K562 (cell line): ENCODE measurements around the gene TOM1L2.

Source experiments
- BRCA1 ChIP-seq, 2 experiments: fragments of 450-650 bp in 1 of 2; sonication (generic) in 1 of 2; formaldehyde crosslinking in 1 of 2; IDR thresholded peaks; 2 replicates each; pipeline versions ENCODE4 v1.5.0 to v1.6.1; 2017 to 2020; ENCODE audit warnings: mild to moderate bottlenecking in 1 of 2, missing genetic modification reagents in 1 of 2
- HSF4 ChIP-seq: fragments of 250-450 bp; sonication (Bioruptor Pico); IDR thresholded peaks from 2 replicates; pipeline ENCODE4 v2.1.2; 2022; ENCODE audit warnings: mild to moderate bottlenecking, moderate library complexity, borderline replicate concordance
- NFIC ChIP-seq: fragments of 450-650 bp; IDR thresholded peaks from 2 replicates; pipeline ENCODE4 v1.6.1; 2017; ENCODE audit warnings: mild to moderate bottlenecking, inconsistent platforms
- STAT5B ChIP-seq: fragments of 250-450 bp; sonication (Bioruptor Pico); IDR thresholded peaks from 2 replicates; pipeline ENCODE4 v1.8.0; 2021; ENCODE audit warnings: mild to moderate bottlenecking, inconsistent platforms
- TF ChIP-seq, protein P1 (sequence below): sonication (generic); formaldehyde crosslinking; IDR thresholded peaks from 2 replicates; pipeline ENCODE4 v1.9.0; 2022; ENCODE audit warnings: mild to moderate bottlenecking, missing genetic modification reagents
- TF ChIP-seq, protein P2 (sequence below): fragments of 250-450 bp; sonication (Bioruptor Pico); IDR thresholded peaks from 2 replicates; pipeline ENCODE4 v1.8.0; 2021; ENCODE audit warnings: moderate library complexity, mild to moderate bottlenecking, inconsistent platforms
- TF ChIP-seq, protein P3 (sequence below), 3 experiments: IDR thresholded peaks in 2 of 3; conservative IDR thresholded peaks in 1 of 3; 2 replicates each; pipeline ENCODE4 v1.5.1; 2011 to 2012; ENCODE audit warnings: low read length in 3 of 3, mild to moderate bottlenecking in 3 of 3, control low read depth in 2 of 3, improper control_type of control experiment in 1 of 3, inconsistent platforms in 1 of 3, low read depth in 1 of 3, mixed read lengths in 1 of 3, moderate library complexity in 1 of 3; ENCODE audit not compliant: insufficient read depth in 2 of 3
- TF ChIP-seq, protein P4 (sequence below), 3 experiments: fragments of 200-800 bp in 1 of 3; fragments of 250-450 bp in 1 of 3; fragments of 450-650 bp in 1 of 3; sonication (Bioruptor Pico) in 1 of 3; sonication (Bioruptor generic) in 1 of 3; formaldehyde crosslinking in 1 of 3; IDR thresholded peaks; 2 replicates each; pipeline versions ENCODE4 v1.6.1 to v1.8.0; 2016 to 2022; ENCODE audit warnings: mild to moderate bottlenecking in 2 of 3, missing genetic modification characterization in 2 of 3, missing compliant biosample characterization in 1 of 3, moderate library complexity in 1 of 3
- TF ChIP-seq, protein P5 (sequence below), 2 experiments: fragments of 450-650 bp; formaldehyde crosslinking in 1 of 2; IDR thresholded peaks; 2 replicates each; pipeline versions ENCODE4 v1.4.0 to v1.6.1; 2014 to 2020; ENCODE audit warnings: mild to moderate bottlenecking in 2 of 2, borderline replicate concordance in 1 of 2, low read depth in 1 of 2

DNA sequence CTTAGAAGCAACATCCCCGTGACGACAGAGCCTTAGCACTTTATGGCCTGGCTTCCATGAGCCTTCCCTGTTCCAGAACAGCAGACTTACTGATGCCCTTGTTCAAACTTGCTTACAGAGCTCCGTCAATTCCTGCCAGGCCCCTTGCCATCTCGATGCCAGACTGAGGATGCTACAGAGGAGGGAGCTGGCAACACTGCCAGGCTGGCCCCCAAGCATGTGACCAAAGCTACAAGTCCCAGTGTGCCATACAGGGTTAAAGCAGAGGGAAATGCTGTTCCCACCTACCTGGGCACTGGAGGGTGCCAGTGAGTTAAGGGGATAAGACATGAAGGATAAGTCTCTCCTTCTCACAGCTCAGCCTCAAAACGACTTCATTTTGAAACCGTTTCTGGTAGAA lies 102.0 kb downstream of the TOM1L2 start:
- no peak for TF ChIP-seq NFIC
- TF ChIP-seq, protein P1, sequence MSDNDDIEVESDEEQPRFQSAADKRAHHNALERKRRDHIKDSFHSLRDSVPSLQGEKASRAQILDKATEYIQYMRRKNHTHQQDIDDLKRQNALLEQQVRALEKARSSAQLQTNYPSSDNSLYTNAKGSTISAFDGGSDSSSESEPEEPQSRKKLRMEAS: no peak
- no peak for TF ChIP-seq STAT5B
- TF ChIP-seq, protein P2, sequence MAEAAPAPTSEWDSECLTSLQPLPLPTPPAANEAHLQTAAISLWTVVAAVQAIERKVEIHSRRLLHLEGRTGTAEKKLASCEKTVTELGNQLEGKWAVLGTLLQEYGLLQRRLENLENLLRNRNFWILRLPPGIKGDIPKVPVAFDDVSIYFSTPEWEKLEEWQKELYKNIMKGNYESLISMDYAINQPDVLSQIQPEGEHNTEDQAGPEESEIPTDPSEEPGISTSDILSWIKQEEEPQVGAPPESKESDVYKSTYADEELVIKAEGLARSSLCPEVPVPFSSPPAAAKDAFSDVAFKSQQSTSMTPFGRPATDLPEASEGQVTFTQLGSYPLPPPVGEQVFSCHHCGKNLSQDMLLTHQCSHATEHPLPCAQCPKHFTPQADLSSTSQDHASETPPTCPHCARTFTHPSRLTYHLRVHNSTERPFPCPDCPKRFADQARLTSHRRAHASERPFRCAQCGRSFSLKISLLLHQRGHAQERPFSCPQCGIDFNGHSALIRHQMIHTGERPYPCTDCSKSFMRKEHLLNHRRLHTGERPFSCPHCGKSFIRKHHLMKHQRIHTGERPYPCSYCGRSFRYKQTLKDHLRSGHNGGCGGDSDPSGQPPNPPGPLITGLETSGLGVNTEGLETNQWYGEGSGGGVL (CRISPR knock-in tag): no peak
- no peak for TF ChIP-seq BRCA1 (IDR thresholded peaks at IDR 0.05)
- no peak for TF ChIP-seq BRCA1 (CRISPR knock-in tag; IDR thresholded peaks at IDR 0.05)
- TF ChIP-seq HSF4 (CRISPR knock-in tag): no peak
- TF ChIP-seq, protein P3, sequence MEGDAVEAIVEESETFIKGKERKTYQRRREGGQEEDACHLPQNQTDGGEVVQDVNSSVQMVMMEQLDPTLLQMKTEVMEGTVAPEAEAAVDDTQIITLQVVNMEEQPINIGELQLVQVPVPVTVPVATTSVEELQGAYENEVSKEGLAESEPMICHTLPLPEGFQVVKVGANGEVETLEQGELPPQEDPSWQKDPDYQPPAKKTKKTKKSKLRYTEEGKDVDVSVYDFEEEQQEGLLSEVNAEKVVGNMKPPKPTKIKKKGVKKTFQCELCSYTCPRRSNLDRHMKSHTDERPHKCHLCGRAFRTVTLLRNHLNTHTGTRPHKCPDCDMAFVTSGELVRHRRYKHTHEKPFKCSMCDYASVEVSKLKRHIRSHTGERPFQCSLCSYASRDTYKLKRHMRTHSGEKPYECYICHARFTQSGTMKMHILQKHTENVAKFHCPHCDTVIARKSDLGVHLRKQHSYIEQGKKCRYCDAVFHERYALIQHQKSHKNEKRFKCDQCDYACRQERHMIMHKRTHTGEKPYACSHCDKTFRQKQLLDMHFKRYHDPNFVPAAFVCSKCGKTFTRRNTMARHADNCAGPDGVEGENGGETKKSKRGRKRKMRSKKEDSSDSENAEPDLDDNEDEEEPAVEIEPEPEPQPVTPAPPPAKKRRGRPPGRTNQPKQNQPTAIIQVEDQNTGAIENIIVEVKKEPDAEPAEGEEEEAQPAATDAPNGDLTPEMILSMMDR (IDR thresholded peaks at IDR 0.05 in 2 of 3, conservative IDR thresholded peaks at IDR 0.05 in 1 of 3; ENCODE audit: insufficient read depth in 2 of 3, low read depth in 1 of 3, low read length in 3 of 3): no peak
- TF ChIP-seq, protein P4, sequence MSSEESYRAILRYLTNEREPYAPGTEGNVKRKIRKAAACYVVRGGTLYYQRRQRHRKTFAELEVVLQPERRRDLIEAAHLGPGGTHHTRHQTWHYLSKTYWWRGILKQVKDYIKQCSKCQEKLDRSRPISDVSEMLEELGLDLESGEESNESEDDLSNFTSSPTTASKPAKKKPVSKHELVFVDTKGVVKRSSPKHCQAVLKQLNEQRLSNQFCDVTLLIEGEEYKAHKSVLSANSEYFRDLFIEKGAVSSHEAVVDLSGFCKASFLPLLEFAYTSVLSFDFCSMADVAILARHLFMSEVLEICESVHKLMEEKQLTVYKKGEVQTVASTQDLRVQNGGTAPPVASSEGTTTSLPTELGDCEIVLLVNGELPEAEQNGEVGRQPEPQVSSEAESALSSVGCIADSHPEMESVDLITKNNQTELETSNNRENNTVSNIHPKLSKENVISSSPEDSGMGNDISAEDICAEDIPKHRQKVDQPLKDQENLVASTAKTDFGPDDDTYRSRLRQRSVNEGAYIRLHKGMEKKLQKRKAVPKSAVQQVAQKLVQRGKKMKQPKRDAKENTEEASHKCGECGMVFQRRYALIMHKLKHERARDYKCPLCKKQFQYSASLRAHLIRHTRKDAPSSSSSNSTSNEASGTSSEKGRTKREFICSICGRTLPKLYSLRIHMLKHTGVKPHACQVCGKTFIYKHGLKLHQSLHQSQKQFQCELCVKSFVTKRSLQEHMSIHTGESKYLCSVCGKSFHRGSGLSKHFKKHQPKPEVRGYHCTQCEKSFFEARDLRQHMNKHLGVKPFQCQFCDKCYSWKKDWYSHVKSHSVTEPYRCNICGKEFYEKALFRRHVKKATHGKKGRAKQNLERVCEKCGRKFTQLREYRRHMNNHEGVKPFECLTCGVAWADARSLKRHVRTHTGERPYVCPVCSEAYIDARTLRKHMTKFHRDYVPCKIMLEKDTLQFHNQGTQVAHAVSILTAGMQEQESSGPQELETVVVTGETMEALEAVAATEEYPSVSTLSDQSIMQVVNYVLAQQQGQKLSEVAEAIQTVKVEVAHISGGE (CRISPR knock-in tag; IDR thresholded peaks at IDR 0.05): no peak
- TF ChIP-seq, protein P5, sequence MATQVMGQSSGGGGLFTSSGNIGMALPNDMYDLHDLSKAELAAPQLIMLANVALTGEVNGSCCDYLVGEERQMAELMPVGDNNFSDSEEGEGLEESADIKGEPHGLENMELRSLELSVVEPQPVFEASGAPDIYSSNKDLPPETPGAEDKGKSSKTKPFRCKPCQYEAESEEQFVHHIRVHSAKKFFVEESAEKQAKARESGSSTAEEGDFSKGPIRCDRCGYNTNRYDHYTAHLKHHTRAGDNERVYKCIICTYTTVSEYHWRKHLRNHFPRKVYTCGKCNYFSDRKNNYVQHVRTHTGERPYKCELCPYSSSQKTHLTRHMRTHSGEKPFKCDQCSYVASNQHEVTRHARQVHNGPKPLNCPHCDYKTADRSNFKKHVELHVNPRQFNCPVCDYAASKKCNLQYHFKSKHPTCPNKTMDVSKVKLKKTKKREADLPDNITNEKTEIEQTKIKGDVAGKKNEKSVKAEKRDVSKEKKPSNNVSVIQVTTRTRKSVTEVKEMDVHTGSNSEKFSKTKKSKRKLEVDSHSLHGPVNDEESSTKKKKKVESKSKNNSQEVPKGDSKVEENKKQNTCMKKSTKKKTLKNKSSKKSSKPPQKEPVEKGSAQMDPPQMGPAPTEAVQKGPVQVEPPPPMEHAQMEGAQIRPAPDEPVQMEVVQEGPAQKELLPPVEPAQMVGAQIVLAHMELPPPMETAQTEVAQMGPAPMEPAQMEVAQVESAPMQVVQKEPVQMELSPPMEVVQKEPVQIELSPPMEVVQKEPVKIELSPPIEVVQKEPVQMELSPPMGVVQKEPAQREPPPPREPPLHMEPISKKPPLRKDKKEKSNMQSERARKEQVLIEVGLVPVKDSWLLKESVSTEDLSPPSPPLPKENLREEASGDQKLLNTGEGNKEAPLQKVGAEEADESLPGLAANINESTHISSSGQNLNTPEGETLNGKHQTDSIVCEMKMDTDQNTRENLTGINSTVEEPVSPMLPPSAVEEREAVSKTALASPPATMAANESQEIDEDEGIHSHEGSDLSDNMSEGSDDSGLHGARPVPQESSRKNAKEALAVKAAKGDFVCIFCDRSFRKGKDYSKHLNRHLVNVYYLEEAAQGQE (IDR thresholded peaks at IDR 0.05; ENCODE audit: borderline replicate concordance): no peak
- TF ChIP-seq, protein P5 (CRISPR knock-in tag; IDR thresholded peaks at IDR 0.05; ENCODE audit: low read depth): no peak
